Parathyroid adenoma (tissue), 2 donors: ENCODE data around the gene PLA2G4A.

Experiments
- H2AFZ ChIP-seq: fragments of 300-600 bp; sonication (generic); one replicate; pipeline ENCODE4 v1.7.0; 2017; ENCODE audit warnings: antibody characterized with exemption, mild to moderate bottlenecking
- H3K27ac ChIP-seq: fragments of 300-600 bp; sonication (generic); one replicate; pipeline ENCODE4 v1.7.0; 2017
- H3K27me3 ChIP-seq: fragments of 300-600 bp; sonication (generic); one replicate; pipeline ENCODE4 v1.7.0; 2017; ENCODE audit warnings: low read length; ENCODE audit not compliant: control insufficient read depth, insufficient read depth
- H3K36me3 ChIP-seq: fragments of 300-600 bp; sonication (generic); one replicate; pipeline ENCODE4 v1.7.0; 2017; ENCODE audit warnings: low read length; ENCODE audit not compliant: control insufficient read depth, insufficient read depth
- H3K4me1 ChIP-seq: fragments of 300-600 bp; sonication (generic); one replicate; pipeline ENCODE4 v1.7.0; 2017; ENCODE audit warnings: control low read depth
- H3K4me2 ChIP-seq: fragments of 300-600 bp; sonication (generic); one replicate; pipeline ENCODE4 v1.7.0; 2017; ENCODE audit warnings: low read length
- H3K4me3 ChIP-seq: fragments of 300-600 bp; sonication (generic); one replicate; pipeline ENCODE4 v1.7.0; 2017; ENCODE audit warnings: low read depth, low read length
- H3K79me2 ChIP-seq: fragments of 300-600 bp; sonication (generic); one replicate; pipeline ENCODE4 v1.7.0; 2017; ENCODE audit warnings: control low read depth
- H3K9ac ChIP-seq: fragments of 300-600 bp; sonication (generic); one replicate; pipeline ENCODE4 v1.7.0; 2017; ENCODE audit warnings: mild to moderate bottlenecking
- H3K9me3 ChIP-seq: fragments of 300-600 bp; sonication (generic); one replicate; pipeline ENCODE4 v1.7.0; 2017; ENCODE audit warnings: low read length; ENCODE audit not compliant: control insufficient read depth
- CTCF ChIP-seq: fragments of 300-600 bp; sonication (generic); IDR thresholded peaks from one replicate; pipeline ENCODE4 v1.7.0; 2017; ENCODE audit warnings: antibody characterized with exemption, mild to moderate bottlenecking
- donor health status: primary hyperparathyroidism.

PLA2G4A gene

GRCh38 chr1:186960861-186961260 lies 132.1 kb downstream of the PLA2G4A start:
- no peaks in the 10 kb centered on the region for H3K9me3 ChIP-seq
- H3K4me2 ChIP-seq, result no peak overlapping the region
- H3K79me2 ChIP-seq, result no peaks in the 10 kb centered on the region
- H3K27me3 ChIP-seq, result no peaks in the 10 kb centered on the region
- TF ChIP-seq CTCF, result no peak
- H3K9ac ChIP-seq, result no peak overlapping the region
- no peak overlapping the region for H3K4me3 ChIP-seq
- no peaks in the 10 kb centered on the region for H3K4me1 ChIP-seq
- H2AFZ ChIP-seq, result no peak overlapping the region
- no peak overlapping the region for H3K27ac ChIP-seq
- no peaks in the 10 kb centered on the region for H3K36me3 ChIP-seq

- Histone ChIP-seq H3K9ac (no peak overlapping the region), H3K27me3 (no peaks in the 10 kb centered on the region), H3K4me2 (no peak overlapping the region), H3K36me3 (no peaks in the 10 kb centered on the region), H3K27ac (no peak overlapping the region), H3K79me2 (no peaks in the 10 kb centered on the region), H3K4me3 (no peak overlapping the region), H2AFZ (no peak overlapping the region), H3K9me3 (no peaks in the 10 kb centered on the region), H3K4me1 (no peaks in the 10 kb centered on the region)
- no peak for TF ChIP-seq CTCF
Observed at GRCh38 chr1:186965847-186966246, 137.1 kb downstream of the PLA2G4A start.

DNA sequence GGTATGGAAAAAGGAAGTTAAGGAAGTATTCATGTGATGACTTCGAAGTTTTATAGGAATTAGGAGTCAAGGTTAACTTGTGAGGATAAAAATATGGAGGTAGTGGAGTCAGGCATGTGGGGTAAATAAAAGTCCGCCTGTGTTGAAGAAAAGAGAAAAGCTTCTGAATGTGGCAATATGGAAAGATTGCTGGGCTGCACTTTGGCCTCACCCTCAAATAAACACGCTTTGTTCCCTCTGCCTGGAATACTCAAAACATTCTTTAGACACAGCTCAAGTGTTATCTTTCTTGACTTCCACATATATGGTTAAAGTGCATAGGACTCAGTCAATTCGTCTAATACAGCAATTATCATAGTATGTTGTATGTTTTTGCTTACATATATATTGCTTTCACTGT lies 137.7 kb downstream of the PLA2G4A start:
- H3K9ac ChIP-seq, result no peak overlapping the region
- H3K79me2 ChIP-seq, result no peaks in the 10 kb centered on the region
- TF ChIP-seq CTCF, result no peak
- no peak overlapping the region for H3K4me3 ChIP-seq
- no peaks in the 10 kb centered on the region for H3K4me1 ChIP-seq
- no peak overlapping the region for H3K27ac ChIP-seq
- H2AFZ ChIP-seq, result no peak overlapping the region
- H3K27me3 ChIP-seq, result no peaks in the 10 kb centered on the region
- no peaks in the 10 kb centered on the region for H3K36me3 ChIP-seq
- no peaks in the 10 kb centered on the region for H3K9me3 ChIP-seq
- H3K4me2 ChIP-seq, result no peak overlapping the region

DNA sequence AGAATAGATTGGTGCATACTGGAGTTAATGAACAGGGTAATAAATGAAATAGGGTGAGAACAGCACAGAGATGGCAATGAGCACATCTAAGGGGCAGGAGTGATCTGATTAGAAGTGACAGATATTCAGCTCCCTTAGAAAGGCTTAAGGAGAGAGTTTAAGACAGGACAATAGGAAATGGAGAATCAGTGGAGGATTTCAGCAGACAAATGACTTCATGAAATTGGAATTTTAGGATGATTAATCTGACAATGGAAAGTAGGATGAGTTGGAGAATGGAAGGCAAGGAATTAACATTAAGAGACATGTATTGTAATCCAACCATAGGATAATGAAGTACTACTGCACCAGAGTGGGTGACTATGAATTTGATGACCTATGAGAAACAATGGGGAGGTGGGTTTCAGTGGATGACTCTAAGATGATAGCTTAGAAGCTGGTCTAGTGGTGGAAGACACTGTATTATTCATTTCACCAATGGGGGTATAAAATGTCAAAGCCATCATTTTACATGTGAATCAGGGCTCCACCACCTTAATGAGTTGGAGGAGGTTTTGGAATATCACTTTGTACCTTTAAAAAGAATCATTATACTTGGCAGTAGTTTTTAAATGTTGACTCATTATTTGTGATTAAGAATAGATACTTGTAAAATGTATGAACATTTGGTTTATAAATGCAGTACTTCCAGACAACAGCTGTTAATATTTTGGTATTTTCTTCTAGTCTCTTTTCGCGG lies 139.1 kb downstream of the PLA2G4A start:
- H3K27me3 ChIP-seq, result no peaks in the 10 kb centered on the region
- no peaks in the 10 kb centered on the region for H3K9me3 ChIP-seq
- H3K4me3 ChIP-seq, result no peak overlapping the region
- H3K27ac ChIP-seq, result no peak overlapping the region
- no peak overlapping the region for H3K4me2 ChIP-seq
- H3K9ac ChIP-seq, result no peak overlapping the region
- no peaks in the 10 kb centered on the region for H3K4me1 ChIP-seq
- TF ChIP-seq CTCF, result no peak
- no peaks in the 10 kb centered on the region for H3K36me3 ChIP-seq
- no peak overlapping the region for H2AFZ ChIP-seq
- H3K79me2 ChIP-seq, result no peaks in the 10 kb centered on the region

GRCh38 chr1:186974774-186975181 lies 146.0 kb downstream of the PLA2G4A start:
- no peaks in the 10 kb centered on the region for H3K27me3 ChIP-seq
- no peak overlapping the region for H2AFZ ChIP-seq
- no peak for TF ChIP-seq CTCF
- no peaks in the 10 kb centered on the region for H3K79me2 ChIP-seq
- H3K36me3 ChIP-seq, result no peaks in the 10 kb centered on the region
- no peaks in the 10 kb centered on the region for H3K9me3 ChIP-seq
- no peaks in the 10 kb centered on the region for H3K4me1 ChIP-seq
- H3K4me3 ChIP-seq, result peak overlapping the region; percentile 15
- peak overlapping the region; percentile 28 for H3K4me2 ChIP-seq
- H3K9ac ChIP-seq, result no peak overlapping the region
- no peak overlapping the region for H3K27ac ChIP-seq
